HL-60/S4 treated with retinoic acid at 250 ng/mL for 4 days and 3 days (cell line): ENCODE results near the gene NFATC2.

Experiments
- in situ Hi-C: fragments of 300-500 bp; cut with MboI; formaldehyde crosslinking; loops from 2 replicates; pipeline ENCODE4 v1.7.0; 2022; ENCODE audit warnings: low sequenced_read_pairs

NFATC2 gene

DNA sequence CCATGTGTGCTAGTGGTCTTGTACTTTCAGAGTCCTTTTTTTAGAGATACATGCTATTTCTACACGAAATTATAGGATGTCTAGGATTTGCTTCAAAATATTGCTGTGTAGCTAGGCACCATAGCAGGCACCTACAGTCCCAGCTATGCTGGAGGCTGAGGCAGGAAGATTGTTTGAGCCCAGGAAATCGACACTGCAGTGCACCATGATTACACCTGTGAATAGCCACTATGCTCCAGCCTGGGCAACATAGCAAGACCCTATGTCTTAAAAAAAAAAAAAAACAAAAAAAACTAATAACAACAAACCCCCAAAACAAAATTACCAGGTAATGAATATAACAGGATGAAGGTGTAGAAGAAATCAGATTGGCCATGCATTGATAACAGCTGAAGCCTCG lies 121.7 kb downstream of the NFATC2 start:
- in situ Hi-C loops: no loop called here

GRCh38 chr20:51420111-51420510 lies 122.4 kb downstream of the NFATC2 start:
- in situ Hi-C loops: no loop called here

DNA sequence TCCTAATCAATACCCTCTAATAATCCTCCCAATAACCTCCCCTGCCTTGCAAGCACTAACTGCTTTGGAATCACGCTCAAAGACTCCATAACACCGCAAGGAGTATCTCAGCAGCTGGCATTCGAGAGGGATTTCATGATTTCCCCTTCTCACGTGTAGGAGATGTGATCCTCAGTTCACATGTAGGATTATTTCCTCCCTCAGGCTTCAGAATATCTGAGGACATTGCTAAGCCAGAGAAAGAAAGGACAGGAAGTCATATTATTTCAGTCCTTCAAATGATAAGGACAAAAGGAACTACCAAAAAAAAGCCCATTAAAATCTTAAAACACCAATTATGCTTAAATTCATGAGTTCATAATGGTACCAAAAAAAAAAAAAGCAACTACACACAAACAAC lies 122.9 kb downstream of the NFATC2 start:
- in situ Hi-C loops: no loop called here

DNA sequence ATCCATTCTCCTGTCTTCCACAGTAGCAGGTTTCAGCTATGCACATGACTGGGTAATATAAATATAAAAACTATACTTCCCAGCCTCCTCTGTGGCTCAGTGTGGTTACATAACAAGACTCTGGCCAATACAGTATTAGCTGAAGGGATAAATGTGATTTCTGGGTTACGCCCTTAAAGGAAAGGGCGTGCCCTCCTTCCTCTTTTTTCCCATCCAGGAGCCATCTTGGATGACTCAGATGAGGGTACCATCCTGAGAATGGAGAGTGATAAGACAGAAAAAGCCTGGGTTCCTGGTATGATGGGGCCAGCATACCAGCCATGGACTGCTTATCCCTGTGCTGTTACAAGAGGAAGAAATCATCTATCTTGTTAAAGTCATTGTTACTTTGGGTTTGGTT lies 123.3 kb downstream of the NFATC2 start:
- in situ Hi-C loops: no loop called here

- in situ Hi-C loops: no loop called here
These were observed 124.4 kb downstream of the NFATC2 start for GRCh38 chr20:51418137-51418529.

GRCh38 chr20:51417250-51418136 lies 125.0 kb downstream of the NFATC2 start:
- in situ Hi-C loops: no loop called here

- in situ Hi-C loops: no loop called here
These were observed 125.8 kb downstream of the NFATC2 start for GRCh38 chr20:51416532-51417249.

GRCh38 chr20:51413857-51414256 lies 128.7 kb downstream of the NFATC2 start:
- in situ Hi-C loops: no loop called here

DNA sequence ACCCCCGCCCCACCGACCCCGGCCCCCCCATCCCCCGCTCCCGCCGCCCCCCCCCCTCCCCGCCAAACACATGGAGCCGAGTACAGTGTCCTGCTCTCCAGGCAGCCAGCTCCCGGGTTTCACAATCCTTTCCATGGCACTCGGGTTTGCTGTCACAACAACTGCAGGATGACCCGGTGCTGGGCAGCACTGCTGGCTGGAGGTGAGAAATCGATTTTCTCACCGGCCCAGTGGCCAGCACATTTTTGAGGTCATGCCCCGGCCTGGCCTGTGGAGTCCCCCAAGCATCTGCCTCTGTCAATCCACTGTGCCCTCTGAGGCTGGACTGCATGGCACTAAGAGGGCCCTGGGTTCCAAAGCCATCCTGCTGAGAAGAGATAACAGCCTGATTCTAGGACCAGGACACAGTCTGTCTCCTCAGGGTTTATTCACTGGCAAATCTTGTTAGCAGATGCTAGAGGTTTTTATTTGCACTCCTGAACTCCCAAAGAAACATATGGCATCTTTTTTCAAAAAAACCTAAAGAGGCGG lies 129.5 kb downstream of the NFATC2 start:
- in situ Hi-C loops: no loop called here

DNA sequence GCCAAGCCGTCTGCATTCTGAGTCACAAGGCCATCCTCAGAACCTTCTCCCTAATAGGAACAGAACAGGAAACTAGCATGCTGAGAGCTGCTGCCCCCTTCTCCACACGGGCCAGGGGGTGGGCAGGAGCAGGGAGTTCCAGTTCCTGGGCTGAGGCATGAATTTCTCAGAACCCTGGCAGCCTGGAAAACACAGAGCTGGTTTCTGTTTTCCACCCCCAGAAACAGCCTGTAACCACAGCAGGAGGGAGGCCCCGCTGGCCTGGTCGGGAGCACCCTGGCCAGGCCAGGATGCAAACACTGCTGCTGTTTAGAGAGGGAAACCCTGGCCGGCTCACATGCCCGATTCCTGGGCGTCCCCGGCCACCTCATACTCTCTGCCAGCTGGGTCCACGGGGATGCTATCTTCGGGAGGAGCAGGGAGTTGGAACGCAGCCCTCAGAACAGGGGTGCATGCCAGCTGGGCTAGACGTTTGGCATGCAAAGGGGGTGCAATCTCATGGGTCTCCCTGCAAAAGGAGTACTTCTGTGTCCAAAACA lies 130.1 kb downstream of the NFATC2 start:
- in situ Hi-C loops: no loop called here

- in situ Hi-C loops: no loop called here
These were observed 130.6 kb downstream of the NFATC2 start for GRCh38 chr20:51411870-51412269.

- in situ Hi-C loops: no loop called here
These were observed 131.8 kb downstream of the NFATC2 start for GRCh38 chr20:51410586-51411325.

DNA sequence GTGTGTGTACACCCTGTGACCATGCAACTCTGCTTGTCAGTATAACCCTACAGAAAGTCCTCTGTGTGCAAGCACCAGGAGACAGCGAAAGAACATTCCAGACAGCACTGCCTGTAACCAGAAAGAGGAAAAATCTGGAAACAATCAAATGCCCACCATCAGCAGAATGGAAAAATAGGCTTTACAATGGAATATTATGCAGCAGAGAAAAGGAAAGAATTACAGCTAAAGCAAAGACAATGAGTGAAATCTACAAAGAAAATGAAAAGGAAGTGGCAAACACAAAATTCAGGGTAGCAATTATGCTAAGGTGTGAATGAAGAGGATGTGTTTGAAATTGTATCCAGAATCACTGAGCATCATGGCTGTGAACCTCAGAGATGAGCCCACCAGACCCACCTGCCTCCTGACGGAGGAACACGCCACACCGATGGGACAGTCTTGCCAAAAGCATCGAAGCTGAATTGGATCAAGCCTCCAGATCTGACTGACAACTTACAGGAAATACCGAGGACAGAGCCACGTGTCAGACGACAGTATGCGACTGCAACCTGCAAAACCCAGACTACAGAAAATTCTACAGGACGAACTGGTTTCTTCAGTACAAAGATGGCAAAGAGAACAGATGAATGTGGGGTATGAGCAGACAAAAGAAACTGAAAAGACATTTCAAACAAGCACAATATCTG lies 133.2 kb downstream of the NFATC2 start:
- in situ Hi-C loops: no loop called here

GRCh38 chr20:51404297-51405060 lies 138.0 kb downstream of the NFATC2 start:
- in situ Hi-C loops: no loop called here

- in situ Hi-C loops: no loop called here
These were observed 138.9 kb downstream of the NFATC2 start for GRCh38 chr20:51403466-51404220.

DNA sequence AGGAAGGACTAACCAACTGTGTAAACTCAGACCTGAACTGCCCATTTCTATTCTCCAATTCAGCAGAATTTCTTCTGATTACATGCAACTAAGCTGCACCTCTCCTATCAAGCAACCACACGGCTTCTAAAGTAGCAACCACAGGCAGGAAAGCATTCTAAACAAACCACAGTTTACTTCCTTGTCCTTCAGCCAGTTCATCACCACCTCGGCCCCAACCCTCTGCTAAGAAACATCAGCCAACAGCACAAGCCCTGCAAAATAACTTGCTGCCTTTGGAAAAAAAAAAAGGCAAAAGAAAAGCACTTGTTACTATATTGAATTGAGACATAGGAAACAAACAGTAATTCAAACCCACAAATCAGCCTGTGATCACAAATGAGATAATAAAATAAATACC lies 140.3 kb downstream of the NFATC2 start:
- in situ Hi-C loops: no loop called here

GRCh38 chr20:51401496-51401895 lies 141.0 kb downstream of the NFATC2 start:
- in situ Hi-C loops: no loop called here

DNA sequence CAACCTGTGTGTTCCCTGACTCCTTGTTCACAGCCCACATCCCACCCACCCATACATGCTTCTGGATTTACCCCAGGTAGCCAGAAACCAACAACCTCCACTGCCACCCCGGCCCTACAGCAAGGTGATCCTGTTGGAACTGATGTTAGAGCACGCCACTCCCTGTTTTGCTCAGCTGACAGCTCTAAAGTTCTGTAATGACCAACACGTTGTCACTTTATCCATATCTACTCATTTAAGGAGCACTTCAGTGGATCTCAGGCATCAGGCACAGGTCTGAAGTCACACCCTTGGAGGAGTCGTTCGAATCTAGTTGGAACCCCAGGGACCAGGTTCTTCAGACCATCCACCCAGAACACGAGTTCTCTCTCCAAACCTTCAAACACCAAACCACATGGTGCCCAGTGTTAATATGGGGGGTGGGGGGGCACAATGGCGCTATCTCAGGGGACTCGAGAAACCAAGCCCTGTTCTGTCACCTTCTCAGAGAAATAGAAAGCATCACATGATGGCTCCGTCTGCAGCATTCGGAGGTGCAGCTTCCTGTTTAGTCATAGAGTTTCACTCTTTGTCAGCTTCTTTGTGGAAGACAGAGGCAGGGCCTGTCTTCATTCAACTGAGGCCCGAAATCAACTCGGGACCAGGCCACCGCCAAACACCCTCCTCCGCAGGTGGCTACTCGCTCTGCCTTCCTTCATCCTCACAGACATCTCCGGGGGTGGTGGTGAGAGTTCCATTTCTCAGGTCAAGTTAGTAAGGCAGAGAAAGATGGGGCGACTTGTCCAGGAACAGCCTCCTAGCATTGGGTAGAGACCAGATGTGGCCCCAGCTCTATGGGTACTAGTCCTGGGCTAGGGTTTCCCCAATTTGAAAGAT lies 142.2 kb downstream of the NFATC2 start:
- in situ Hi-C loops: no loop called here
